Measurements from ENCODE around the gene PRR3. TPM values are rescaled to one million over a fixed set of nuclear protein-coding genes. Genes with fewer than 3 reads are reported as not detected.
"Not testable (repeated sequence)": the region's sequence is repeated elsewhere in the genome, so short reads cannot be mapped to it uniquely, and the experiment has no call there.

Gene PRR3
- total RNA-seq, 1 donor from 2014 or later, result 5.9 TPM

DNA sequence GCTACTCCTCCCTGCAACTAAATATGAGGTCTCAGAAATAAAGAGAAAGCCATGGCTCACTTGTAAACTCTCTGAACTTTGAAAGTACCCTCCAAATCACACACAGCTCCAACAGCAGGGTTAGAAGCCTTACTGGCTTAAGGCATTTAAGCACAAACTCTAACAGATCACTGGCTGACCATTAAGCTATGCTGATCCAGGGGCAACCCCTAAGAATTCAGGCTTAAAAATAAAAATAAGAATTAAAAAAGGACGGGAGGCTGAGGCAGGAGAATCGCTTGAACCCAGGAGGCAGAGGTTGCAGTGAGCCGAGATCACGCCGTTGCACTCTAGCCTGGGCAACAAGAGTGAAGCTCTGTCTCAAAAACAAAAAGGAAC lies 45.9 kb upstream of the PRR3 start:
- no peaks in the 10 kb centered on the region for H3K4me1 ChIP-seq
- no peaks in the 10 kb centered on the region for H3K36me3 ChIP-seq
- intact Hi-C loops (cut with DNase I), result no loop called here
- no peaks in the 10 kb centered on the region for H3K27me3 ChIP-seq
- TF ChIP-seq POLR2AphosphoS5 (IDR thresholded peaks at IDR 0.05; ENCODE audit: insufficient read depth in 1 of 2, low read depth in 1 of 2) (no peak), POLR2A (IDR thresholded peaks at IDR 0.05) (no peak)
- TF ChIP-seq, protein P1, sequence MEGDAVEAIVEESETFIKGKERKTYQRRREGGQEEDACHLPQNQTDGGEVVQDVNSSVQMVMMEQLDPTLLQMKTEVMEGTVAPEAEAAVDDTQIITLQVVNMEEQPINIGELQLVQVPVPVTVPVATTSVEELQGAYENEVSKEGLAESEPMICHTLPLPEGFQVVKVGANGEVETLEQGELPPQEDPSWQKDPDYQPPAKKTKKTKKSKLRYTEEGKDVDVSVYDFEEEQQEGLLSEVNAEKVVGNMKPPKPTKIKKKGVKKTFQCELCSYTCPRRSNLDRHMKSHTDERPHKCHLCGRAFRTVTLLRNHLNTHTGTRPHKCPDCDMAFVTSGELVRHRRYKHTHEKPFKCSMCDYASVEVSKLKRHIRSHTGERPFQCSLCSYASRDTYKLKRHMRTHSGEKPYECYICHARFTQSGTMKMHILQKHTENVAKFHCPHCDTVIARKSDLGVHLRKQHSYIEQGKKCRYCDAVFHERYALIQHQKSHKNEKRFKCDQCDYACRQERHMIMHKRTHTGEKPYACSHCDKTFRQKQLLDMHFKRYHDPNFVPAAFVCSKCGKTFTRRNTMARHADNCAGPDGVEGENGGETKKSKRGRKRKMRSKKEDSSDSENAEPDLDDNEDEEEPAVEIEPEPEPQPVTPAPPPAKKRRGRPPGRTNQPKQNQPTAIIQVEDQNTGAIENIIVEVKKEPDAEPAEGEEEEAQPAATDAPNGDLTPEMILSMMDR (IDR thresholded peaks at IDR 0.05), result no peak
- DNase-seq (ENCODE audit: extremely low spot score in 2 of 2), result no peak
- no peak overlapping the region for H3K4me3 ChIP-seq
- no peaks in the 10 kb centered on the region for H3K9me3 ChIP-seq
- H3K27ac ChIP-seq, result no peak overlapping the region

DNA sequence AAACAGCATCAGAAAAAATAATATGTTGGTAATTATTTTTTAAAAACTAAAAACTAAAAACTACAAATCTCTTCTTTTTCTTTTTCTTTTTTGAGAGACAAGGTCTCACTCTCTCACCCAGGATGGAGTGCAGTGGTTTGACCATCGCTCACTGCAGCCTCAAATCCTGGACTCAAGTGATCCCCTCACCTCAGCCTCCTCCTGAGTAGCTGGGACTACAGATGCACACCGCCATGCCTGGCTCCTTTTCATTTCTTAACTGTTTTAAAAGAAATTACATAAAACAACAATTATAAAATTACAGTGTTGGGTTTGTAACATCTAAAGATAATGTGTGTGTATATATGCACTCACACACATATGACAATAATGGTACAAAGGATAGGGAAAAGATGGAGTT lies 43.6 kb upstream of the PRR3 start:
- Histone ChIP-seq H3K4me1 (peaks cover 5% of the 10 kb centered on the region), H3K36me3 (no peaks in the 10 kb centered on the region), H3K27ac (no peak overlapping the region), H3K4me3 (no peak overlapping the region), H3K9me3 (no peaks in the 10 kb centered on the region), H3K27me3 (no peaks in the 10 kb centered on the region)
- intact Hi-C loops (cut with DNase I), result no loop called here
- DNase-seq (ENCODE audit: extremely low spot score in 2 of 2), result no peak
- TF ChIP-seq, protein P1 (IDR thresholded peaks at IDR 0.05), result no peak
- no peak for TF ChIP-seq POLR2A (IDR thresholded peaks at IDR 0.05)
- TF ChIP-seq POLR2AphosphoS5 (IDR thresholded peaks at IDR 0.05; ENCODE audit: insufficient read depth in 1 of 2, low read depth in 1 of 2), result no peak

DNA sequence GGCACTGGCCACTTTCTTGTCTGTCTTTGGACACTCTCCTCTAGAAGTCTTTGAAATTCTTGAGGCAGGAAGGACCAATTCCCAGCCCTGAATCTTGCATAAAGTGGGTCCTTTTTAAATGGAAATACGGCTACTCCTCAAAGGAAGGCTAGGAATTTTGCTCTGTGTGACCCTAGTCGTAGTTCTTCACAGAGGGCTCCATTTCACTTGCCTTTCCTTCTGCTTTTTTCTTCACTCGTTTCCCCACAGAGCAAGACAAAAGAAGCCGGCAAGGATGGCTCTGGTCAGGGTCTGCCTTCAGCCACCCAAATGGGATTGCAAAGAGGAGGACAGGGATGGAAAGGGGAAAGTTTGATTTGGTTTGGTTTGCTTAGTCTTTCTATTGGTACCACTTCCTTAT lies 42.0 kb upstream of the PRR3 start:
- intact Hi-C loops (cut with DNase I), result no loop called here
- Histone ChIP-seq H3K4me3 (no peak overlapping the region), H3K27ac (peak overlapping the region; percentile 93), H3K9me3 (no peaks in the 10 kb centered on the region), H3K4me1 (peaks cover 12% of the 10 kb centered on the region), H3K36me3 (no peaks in the 10 kb centered on the region), H3K27me3 (no peaks in the 10 kb centered on the region)
- DNase-seq (ENCODE audit: extremely low spot score in 2 of 2), result no peak
- TF ChIP-seq, protein P1 (IDR thresholded peaks at IDR 0.05), result no peak
- no peak for TF ChIP-seq POLR2AphosphoS5 (IDR thresholded peaks at IDR 0.05; ENCODE audit: insufficient read depth in 1 of 2, low read depth in 1 of 2)
- TF ChIP-seq POLR2A (IDR thresholded peaks at IDR 0.05), result no peak

DNA sequence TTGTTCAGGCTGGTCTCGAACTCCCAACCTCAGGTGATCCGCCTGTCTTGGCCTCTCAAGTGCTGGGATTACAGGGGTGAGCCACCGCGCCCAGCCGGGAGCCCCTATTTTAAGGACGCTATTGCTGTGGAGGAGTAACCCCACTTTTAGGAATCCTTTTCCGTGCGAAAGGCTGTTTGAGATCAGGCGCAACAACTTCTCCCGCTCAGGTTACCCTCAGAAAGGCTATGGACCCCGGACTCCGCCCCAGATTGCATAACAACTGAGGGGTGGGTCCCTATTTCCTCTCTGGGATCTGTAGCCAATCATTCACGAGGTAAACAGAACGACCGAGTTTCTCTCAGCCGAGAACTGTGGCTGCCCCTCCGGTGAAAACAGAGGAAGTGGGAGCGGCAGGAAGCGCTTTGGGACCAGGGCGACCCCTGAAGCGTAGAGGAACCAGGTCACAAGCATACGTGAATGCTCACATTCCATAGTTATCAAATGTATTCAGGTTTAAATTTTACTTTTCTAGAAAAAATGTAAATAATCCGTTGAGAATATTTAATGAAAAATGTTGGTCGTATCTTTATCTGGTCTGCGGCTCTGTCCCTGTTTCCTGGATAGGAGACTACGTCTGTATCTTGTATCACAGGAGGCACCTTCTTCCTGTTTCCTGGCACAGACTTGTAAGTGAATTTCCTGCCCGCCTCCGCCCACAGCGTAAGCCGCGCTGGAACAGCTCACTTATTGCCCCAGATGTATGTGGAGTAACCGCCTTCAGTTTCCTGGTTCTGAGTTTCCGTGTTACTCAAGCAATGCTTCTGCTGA lies 40.9 kb upstream of the PRR3 start:
- peak in 1 of 2 donors; percentile 97 for DNase-seq (ENCODE audit: extremely low spot score in 2 of 2)
- H3K9me3 ChIP-seq, result no peaks in the 10 kb centered on the region
- no peaks in the 10 kb centered on the region for H3K36me3 ChIP-seq
- intact Hi-C loops (cut with DNase I), result no loop called here
- no peaks in the 10 kb centered on the region for H3K27me3 ChIP-seq
- peak overlapping the region; percentile 93 for H3K27ac ChIP-seq
- TF ChIP-seq, protein P1 (IDR thresholded peaks at IDR 0.05), result no peak
- TF ChIP-seq POLR2A (IDR thresholded peaks at IDR 0.05), result peak in 1 of 2 donors; percentile 41
- TF ChIP-seq POLR2AphosphoS5 (IDR thresholded peaks at IDR 0.05; ENCODE audit: insufficient read depth in 1 of 2, low read depth in 1 of 2), result peak; percentile 80 to 92
- peak overlapping the region; percentile 44 to 46 for H3K4me3 ChIP-seq
- peaks cover 21% of the 10 kb centered on the region for H3K4me1 ChIP-seq

DNA sequence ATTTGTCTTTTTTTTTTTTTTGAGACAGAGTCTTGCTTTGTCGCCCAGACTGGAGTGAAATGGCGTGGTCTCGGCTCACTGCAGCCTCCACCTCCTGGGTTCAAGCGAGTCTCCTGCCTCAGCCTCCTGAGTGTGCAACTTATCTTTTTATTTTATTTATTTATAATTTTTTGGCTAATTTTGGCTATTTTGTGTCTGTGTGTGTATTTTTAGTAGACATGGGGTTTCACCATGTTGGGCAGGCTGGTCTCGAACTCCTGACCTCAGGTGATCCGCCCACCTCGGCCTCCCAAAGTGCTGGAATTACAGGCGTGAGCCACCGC lies 40.4 kb upstream of the PRR3 start:
- Histone ChIP-seq H3K27ac (peak overlapping the region; percentile 93), H3K4me1 (peaks cover 27% of the 10 kb centered on the region), H3K4me3 (peak overlapping the region; percentile 44 to 46)
- H3K36me3 ChIP-seq; intact Hi-C loops (cut with DNase I); DNase-seq (ENCODE audit: extremely low spot score in 2 of 2); H3K9me3 ChIP-seq; H3K27me3 ChIP-seq: not testable (repeated sequence)

DNA sequence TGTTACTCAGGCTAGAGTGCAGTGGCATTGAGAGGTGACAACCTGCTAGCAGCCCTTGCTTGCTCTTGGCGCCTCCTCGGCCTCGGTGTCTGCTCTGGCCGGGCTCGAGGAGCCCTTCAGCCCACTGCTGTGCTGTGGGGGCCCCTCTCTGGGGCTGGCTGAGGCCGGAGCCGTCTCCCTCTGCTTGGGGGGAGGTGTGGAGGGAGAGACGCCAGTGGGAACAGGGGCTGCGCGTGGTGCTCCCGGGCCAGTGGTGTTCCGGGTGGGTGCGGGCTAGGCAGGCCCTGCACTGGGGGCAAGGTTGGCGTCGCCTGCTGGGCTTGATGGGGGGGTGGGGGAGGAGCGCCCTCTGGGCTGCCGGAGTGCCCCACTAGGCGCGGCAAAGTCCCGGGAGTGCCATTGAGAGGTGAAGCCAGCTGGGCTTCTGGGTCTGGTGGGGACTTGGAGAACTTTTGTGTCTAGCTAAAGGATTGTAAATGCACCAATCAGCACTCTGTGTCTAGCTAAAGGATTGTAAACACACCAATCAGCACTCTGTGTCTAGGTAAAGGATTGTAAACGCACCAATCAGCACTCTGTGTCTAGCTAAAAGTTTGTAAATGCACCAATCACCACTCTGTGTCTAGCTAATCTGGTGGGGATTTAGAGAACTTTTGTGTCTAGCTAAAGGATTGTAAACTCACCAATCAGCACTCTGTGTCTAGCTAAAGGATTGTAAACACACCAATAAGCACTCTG lies 39.2 kb upstream of the PRR3 start:
- DNase-seq (ENCODE audit: extremely low spot score in 2 of 2); H3K9me3 ChIP-seq; intact Hi-C loops (cut with DNase I); H3K27ac ChIP-seq; H3K36me3 ChIP-seq; H3K4me3 ChIP-seq; H3K27me3 ChIP-seq: not testable (repeated sequence)
- H3K4me1 ChIP-seq, result peaks cover 30% of the 10 kb centered on the region

DNA sequence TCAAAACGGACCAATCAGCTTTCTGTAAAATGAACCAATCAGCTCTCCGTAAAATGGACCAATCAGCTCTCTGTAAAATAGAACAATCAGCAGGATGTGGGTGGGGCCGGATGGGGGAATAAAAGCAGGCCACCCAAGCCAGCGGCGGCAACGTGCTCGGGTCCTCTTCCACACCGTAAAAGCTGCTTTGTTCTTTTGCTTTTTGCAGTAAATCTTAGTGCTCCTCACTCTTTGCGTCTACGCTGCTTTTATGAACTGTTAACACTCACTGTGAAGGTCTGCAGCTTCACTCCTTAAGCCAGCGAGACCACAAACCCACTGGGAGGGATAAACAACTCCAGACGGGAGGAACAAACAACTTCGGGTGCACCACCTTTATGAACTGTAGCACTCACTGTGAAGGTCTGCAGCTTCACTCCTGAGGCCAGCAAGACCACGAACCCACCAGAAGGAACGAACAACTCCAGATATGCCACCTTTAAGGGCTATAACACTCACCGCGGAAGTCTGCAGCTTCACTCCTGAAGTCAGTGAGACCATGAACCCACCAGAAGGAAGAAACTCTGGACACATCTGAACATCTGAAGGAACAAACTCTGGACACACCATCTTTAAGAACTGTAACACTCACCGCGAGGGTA lies 38.5 kb upstream of the PRR3 start:
- peaks cover 30% of the 10 kb centered on the region for H3K4me1 ChIP-seq
- H3K27me3 ChIP-seq; H3K9me3 ChIP-seq; intact Hi-C loops (cut with DNase I); H3K27ac ChIP-seq; H3K36me3 ChIP-seq; H3K4me3 ChIP-seq; DNase-seq (ENCODE audit: extremely low spot score in 2 of 2): not testable (repeated sequence)

Data from vagina (tissue), 2 donors.